Hematopoietic multipotent progenitor cell (in vitro differentiated cells): ENCODE measurements around the gene GSX2. TPM values are rescaled to one million over a fixed set of nuclear protein-coding genes. Genes with fewer than 3 reads are reported as not detected.
A peak's percentile ranks its signal among the peaks of the same experiment; 100 is the strongest.
"Not testable (repeated sequence)": the region's sequence is repeated elsewhere in the genome, so short reads cannot be mapped to it uniquely, and the experiment has no call there.

Experiments
- DNase-seq, 3 donors: peaks; one replicate each; pipeline ENCODE4 v3.0.0-alpha.2; 2011 to 2015; ENCODE audit warnings: low read depth in 2 of 3, low spot score in 2 of 3
- total RNA-seq: library from RNA; depleted of rRNA; stranded (reverse); fragments of >200 nt; gene quantifications from one replicate; pipeline ENCODE4 v1.2.3, GENCODE V29; 2012

Gene GSX2
- total RNA-seq, 1 donor, result not detected

- no peak for DNase-seq
Observed at GRCh38 chr4:54101190-54102041, 1.5 kb downstream of the GSX2 start.

- peak in 1 of 3 donors; percentile 53 for DNase-seq
Observed at GRCh38 chr4:54102531-54103106, 2.7 kb downstream of the GSX2 start.

- DNase-seq, result peak in 1 of 3 donors; percentile 10
Observed at GRCh38 chr4:54103190-54103574, 3.2 kb downstream of the GSX2 start.

- peak in 1 of 3 donors; percentile 20 for DNase-seq
Observed at GRCh38 chr4:54104907-54105306, 4.9 kb downstream of the GSX2 start.

GRCh38 chr4:54107951-54108748 lies 8.2 kb downstream of the GSX2 start:
- peak in 1 of 3 donors; percentile 13 for DNase-seq

- peak in 1 of 3 donors; percentile 13 for DNase-seq
Observed at GRCh38 chr4:54109241-54110018, 9.5 kb downstream of the GSX2 start.

GRCh38 chr4:54110019-54110416 lies 10.1 kb downstream of the GSX2 start:
- no peak for DNase-seq

GRCh38 chr4:54113206-54113605 lies 13.2 kb downstream of the GSX2 start:
- DNase-seq, result not testable (repeated sequence)

- DNase-seq, result not testable (repeated sequence)
Observed at GRCh38 chr4:54116246-54116645, 16.3 kb downstream of the GSX2 start.

GRCh38 chr4:54118850-54119589 lies 19.1 kb downstream of the GSX2 start:
- no peak for DNase-seq

- no peak for DNase-seq
Observed at GRCh38 chr4:54120518-54120917, 20.6 kb downstream of the GSX2 start.

- no peak for DNase-seq
Observed at GRCh38 chr4:54127660-54128059, 27.7 kb downstream of the GSX2 start.

- DNase-seq, result not testable (repeated sequence)
Observed at GRCh38 chr4:54128694-54129093, 28.7 kb downstream of the GSX2 start.

GRCh38 chr4:54139332-54139731 lies 39.4 kb downstream of the GSX2 start:
- DNase-seq, result no peak

- DNase-seq, result no peak
Observed at GRCh38 chr4:54140287-54140686, 40.3 kb downstream of the GSX2 start.

- DNase-seq, result no peak
Observed at GRCh38 chr4:54144199-54144598, 44.2 kb downstream of the GSX2 start.

GRCh38 chr4:54144661-54145171 lies 44.8 kb downstream of the GSX2 start:
- peak in 2 of 3 donors; percentile 15 to 40 for DNase-seq

GRCh38 chr4:54146139-54146538 lies 46.2 kb downstream of the GSX2 start:
- DNase-seq, result no peak

GRCh38 chr4:54149323-54149722 lies 49.4 kb downstream of the GSX2 start:
- DNase-seq, result no peak
